K562 (cell line): ENCODE measurements around the gene PGAM2. TPM values are rescaled to one million over a fixed set of nuclear protein-coding genes. Genes with fewer than 3 reads are reported as not detected.

ENCODE experiments used
- ARHGAP35 ChIP-seq: fragments of 450-650 bp; IDR thresholded peaks from 2 replicates; pipeline ENCODE4 v1.6.1; 2018; ENCODE audit not compliant: partially characterized antibody
- BRF1 ChIP-seq: IDR thresholded peaks from 3 replicates; pipeline ENCODE4 v1.6.1; 2011; ENCODE audit warnings: borderline replicate concordance, mild to moderate bottlenecking; ENCODE audit not compliant: insufficient read length; ENCODE audit errors: extremely low read depth
- CAMTA2 ChIP-seq: fragments of 250-450 bp; sonication (Bioruptor Pico); conservative IDR thresholded peaks from 2 replicates; pipeline ENCODE4 v1.5.1; 2022
- CBFB ChIP-seq: sonication (generic); formaldehyde crosslinking; IDR thresholded peaks from 2 replicates; pipeline ENCODE4 v1.4.0; 2020; ENCODE audit warnings: mild to moderate bottlenecking, missing genetic modification reagents
- DIDO1 ChIP-seq: fragments of 450-650 bp; IDR thresholded peaks from 2 replicates; pipeline ENCODE4 v1.6.1; 2016; ENCODE audit warnings: low read depth, missing biosample characterization, missing genetic modification characterization
- HSF4 ChIP-seq: fragments of 250-450 bp; sonication (Bioruptor Pico); IDR thresholded peaks from 2 replicates; pipeline ENCODE4 v2.1.2; 2022; ENCODE audit warnings: mild to moderate bottlenecking, moderate library complexity, borderline replicate concordance
- POLR3G ChIP-seq: IDR thresholded peaks from 2 replicates; pipeline ENCODE4 v1.6.1; 2011; ENCODE audit not compliant: insufficient read length, insufficient replicate concordance; ENCODE audit errors: extremely low read depth
- PTRF ChIP-seq: fragments of 450-650 bp; IDR thresholded peaks from 2 replicates; pipeline ENCODE4 v1.6.1; 2016; ENCODE audit warnings: mild to moderate bottlenecking, missing genetic modification characterization, missing compliant biosample characterization
- RB1 ChIP-seq: fragments of 450-650 bp; IDR thresholded peaks from 2 replicates; pipeline ENCODE4 v1.6.1; 2017; ENCODE audit warnings: low read depth, mild to moderate bottlenecking
- SAP30 ChIP-seq: fragments of 200-600 bp; sonication (generic); IDR thresholded peaks from 2 replicates; pipeline ENCODE4 v1.6.1; 2012; ENCODE audit warnings: borderline replicate concordance, low read depth, mild to moderate bottlenecking, moderate library complexity, low read length, control low read depth, inconsistent platforms; ENCODE audit not compliant: insufficient read depth, poor library complexity, severe bottlenecking
- SP1 ChIP-seq: sonication (generic); formaldehyde crosslinking; IDR thresholded peaks from 2 replicates; pipeline ENCODE4 v1.8.1; 2022; ENCODE audit warnings: mild to moderate bottlenecking, missing genetic modification reagents
- SRSF7 ChIP-seq: fragments of 200-400 bp; formaldehyde crosslinking; optimal IDR thresholded peaks from 2 replicates; pipeline ENCODE3; 2017; ENCODE audit warnings: mild to moderate bottlenecking, low read depth, low read length
- TAF7 ChIP-seq: fragments of 450-650 bp; IDR thresholded peaks from 2 replicates; pipeline ENCODE4 v1.6.1; 2016; ENCODE audit warnings: missing genetic modification characterization, missing compliant biosample characterization
- ZNF263 ChIP-seq: sonication (generic); formaldehyde crosslinking; IDR thresholded peaks from 2 replicates; pipeline ENCODE4 v1.8.0; 2022; ENCODE audit warnings: mild to moderate bottlenecking, missing genetic modification reagents, borderline replicate concordance
- ZNF507 ChIP-seq: conservative IDR thresholded peaks from 2 replicates; pipeline ENCODE4 v1.6.1; 2017; ENCODE audit warnings: missing genetic modification characterization, missing compliant biosample characterization
- ZNF644 ChIP-seq: fragments of 200-800 bp; sonication (Bioruptor generic); IDR thresholded peaks from 2 replicates; pipeline ENCODE4 v1.6.1; 2016; ENCODE audit warnings: low read depth, missing genetic modification characterization, missing compliant biosample characterization
- ZNF696 ChIP-seq: fragments of 250-450 bp; sonication (Bioruptor Pico); conservative IDR thresholded peaks from 2 replicates; pipeline ENCODE4 v1.4.0; 2020; ENCODE audit warnings: mild to moderate bottlenecking, moderate library complexity
- polyA plus RNA-seq, 8 experiments: library from polyadenylated mRNA; depleted of rRNA in 4 of 8; stranded (reverse) in 5 of 8; unstranded in 3 of 8; fragments of >200 nt; fragmentation: Nextera tagmentation in 2 of 8; fragmentation: Illumina TruSeq in 1 of 8; extraction: Ambion mirVana in 2 of 8; extraction: Trizol in 1 of 8; gene quantifications; 2 replicates each; pipeline versions ENCODE4 v1.2.1 to v1.2.3, GENCODE V29; 2011 to 2014; ENCODE audit warnings: inconsistent platforms in 1 of 8, missing spikeins in 1 of 8
- total RNA-seq, 7 experiments: library from RNA; depleted of rRNA in 6 of 7; stranded (reverse); fragments of >200 nt in 6 of 7; fragmentation: Illumina TruSeq in 2 of 7; extraction: Trizol in 2 of 7; gene quantifications; 2 replicates each; pipeline versions ENCODE4 v1.2.1 to v1.2.3, GENCODE V29; 2011 to 2021; ENCODE audit warnings: low replicate concordance in 1 of 7
- TF ChIP-seq, protein P1 (sequence below): sonication (generic); formaldehyde crosslinking; IDR thresholded peaks from 2 replicates; pipeline ENCODE4 v1.8.0; 2023; ENCODE audit warnings: missing genetic modification reagents, mild to moderate bottlenecking, borderline replicate concordance
- TF ChIP-seq, protein P2 (sequence below): sonication (generic); formaldehyde crosslinking; IDR thresholded peaks from 2 replicates; pipeline ENCODE4 v1.8.0; 2023; ENCODE audit warnings: mild to moderate bottlenecking, missing genetic modification reagents

Gene PGAM2
- total and polyA plus RNA-seq, 9 of the 15 experiments (the other 6 are each of a cell fraction or from before 2014, with no cell fraction given), result not detected

DNA sequence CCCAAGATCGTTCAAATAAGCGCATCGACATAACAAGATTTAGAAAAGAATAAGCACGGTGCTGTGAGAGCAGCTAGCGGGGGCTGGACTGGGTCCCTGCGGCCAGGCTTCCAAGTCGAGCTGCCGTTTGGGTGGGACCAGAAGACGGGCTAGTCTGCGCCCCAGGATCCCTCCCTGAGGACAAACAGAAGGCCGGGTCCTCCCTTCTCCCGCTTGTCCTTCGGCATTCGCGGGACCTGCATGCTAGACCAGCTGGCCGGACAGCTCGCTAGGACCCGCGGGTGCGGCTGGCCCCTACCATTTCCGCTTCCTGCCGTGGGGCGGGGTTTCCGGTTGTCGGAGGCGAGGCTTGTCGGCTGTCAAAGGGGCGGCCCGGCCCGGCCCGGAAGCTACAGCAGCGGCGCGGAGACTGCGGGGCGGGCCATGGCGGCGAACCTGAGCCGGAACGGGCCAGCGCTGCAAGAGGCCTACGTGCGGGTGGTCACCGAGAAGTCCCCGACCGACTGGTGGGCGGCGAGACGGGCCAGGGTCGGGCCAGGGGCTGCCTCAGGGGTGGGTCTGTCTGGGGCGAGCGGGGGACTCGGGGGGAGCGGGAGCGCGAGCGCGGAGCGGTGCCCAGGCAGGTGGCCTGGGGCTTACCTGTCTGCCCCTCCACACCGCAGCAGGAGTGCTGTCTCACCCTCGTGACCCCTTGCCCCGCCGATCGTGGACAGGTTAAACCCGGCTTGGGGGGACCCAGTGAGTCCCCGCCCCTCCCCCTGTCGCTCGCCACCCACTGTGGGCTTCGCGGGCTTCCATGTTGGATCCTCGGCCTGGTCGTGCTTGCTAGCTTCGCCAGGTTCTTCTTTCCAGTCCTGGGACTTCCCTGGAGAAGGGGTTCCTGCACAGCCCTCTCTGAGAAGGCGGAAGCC, 20.8 kb downstream of the PGAM2 start, which contains the start of gene DBNL (continued):
- TF ChIP-seq, protein P1, sequence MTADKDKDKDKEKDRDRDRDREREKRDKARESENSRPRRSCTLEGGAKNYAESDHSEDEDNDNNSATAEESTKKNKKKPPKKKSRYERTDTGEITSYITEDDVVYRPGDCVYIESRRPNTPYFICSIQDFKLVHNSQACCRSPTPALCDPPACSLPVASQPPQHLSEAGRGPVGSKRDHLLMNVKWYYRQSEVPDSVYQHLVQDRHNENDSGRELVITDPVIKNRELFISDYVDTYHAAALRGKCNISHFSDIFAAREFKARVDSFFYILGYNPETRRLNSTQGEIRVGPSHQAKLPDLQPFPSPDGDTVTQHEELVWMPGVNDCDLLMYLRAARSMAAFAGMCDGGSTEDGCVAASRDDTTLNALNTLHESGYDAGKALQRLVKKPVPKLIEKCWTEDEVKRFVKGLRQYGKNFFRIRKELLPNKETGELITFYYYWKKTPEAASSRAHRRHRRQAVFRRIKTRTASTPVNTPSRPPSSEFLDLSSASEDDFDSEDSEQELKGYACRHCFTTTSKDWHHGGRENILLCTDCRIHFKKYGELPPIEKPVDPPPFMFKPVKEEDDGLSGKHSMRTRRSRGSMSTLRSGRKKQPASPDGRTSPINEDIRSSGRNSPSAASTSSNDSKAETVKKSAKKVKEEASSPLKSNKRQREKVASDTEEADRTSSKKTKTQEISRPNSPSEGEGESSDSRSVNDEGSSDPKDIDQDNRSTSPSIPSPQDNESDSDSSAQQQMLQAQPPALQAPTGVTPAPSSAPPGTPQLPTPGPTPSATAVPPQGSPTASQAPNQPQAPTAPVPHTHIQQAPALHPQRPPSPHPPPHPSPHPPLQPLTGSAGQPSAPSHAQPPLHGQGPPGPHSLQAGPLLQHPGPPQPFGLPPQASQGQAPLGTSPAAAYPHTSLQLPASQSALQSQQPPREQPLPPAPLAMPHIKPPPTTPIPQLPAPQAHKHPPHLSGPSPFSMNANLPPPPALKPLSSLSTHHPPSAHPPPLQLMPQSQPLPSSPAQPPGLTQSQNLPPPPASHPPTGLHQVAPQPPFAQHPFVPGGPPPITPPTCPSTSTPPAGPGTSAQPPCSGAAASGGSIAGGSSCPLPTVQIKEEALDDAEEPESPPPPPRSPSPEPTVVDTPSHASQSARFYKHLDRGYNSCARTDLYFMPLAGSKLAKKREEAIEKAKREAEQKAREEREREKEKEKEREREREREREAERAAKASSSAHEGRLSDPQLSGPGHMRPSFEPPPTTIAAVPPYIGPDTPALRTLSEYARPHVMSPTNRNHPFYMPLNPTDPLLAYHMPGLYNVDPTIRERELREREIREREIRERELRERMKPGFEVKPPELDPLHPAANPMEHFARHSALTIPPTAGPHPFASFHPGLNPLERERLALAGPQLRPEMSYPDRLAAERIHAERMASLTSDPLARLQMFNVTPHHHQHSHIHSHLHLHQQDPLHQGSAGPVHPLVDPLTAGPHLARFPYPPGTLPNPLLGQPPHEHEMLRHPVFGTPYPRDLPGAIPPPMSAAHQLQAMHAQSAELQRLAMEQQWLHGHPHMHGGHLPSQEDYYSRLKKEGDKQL (CRISPR knock-in tag), result no peak
- TF ChIP-seq ZNF644 (tag), result no peak
- TF ChIP-seq SP1 (CRISPR knock-in tag), result peak; percentile 78
- no peak for TF ChIP-seq TAF7 (tag)
- no peak for TF ChIP-seq PTRF
- peak; percentile 65; the same call in 1 of the 2 replicates for TF ChIP-seq CBFB (CRISPR knock-in tag)
- peak; percentile 66 for TF ChIP-seq RB1
- TF ChIP-seq POLR3G, result no peak
- TF ChIP-seq, protein P2, sequence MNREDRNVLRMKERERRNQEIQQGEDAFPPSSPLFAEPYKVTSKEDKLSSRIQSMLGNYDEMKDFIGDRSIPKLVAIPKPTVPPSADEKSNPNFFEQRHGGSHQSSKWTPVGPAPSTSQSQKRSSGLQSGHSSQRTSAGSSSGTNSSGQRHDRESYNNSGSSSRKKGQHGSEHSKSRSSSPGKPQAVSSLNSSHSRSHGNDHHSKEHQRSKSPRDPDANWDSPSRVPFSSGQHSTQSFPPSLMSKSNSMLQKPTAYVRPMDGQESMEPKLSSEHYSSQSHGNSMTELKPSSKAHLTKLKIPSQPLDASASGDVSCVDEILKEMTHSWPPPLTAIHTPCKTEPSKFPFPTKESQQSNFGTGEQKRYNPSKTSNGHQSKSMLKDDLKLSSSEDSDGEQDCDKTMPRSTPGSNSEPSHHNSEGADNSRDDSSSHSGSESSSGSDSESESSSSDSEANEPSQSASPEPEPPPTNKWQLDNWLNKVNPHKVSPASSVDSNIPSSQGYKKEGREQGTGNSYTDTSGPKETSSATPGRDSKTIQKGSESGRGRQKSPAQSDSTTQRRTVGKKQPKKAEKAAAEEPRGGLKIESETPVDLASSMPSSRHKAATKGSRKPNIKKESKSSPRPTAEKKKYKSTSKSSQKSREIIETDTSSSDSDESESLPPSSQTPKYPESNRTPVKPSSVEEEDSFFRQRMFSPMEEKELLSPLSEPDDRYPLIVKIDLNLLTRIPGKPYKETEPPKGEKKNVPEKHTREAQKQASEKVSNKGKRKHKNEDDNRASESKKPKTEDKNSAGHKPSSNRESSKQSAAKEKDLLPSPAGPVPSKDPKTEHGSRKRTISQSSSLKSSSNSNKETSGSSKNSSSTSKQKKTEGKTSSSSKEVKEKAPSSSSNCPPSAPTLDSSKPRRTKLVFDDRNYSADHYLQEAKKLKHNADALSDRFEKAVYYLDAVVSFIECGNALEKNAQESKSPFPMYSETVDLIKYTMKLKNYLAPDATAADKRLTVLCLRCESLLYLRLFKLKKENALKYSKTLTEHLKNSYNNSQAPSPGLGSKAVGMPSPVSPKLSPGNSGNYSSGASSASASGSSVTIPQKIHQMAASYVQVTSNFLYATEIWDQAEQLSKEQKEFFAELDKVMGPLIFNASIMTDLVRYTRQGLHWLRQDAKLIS (CRISPR knock-in tag), result no peak
- TF ChIP-seq ZNF263 (CRISPR knock-in tag), result peak; percentile 22; the same call in 1 of the 2 replicates
- TF ChIP-seq HSF4 (CRISPR knock-in tag), result no peak
- TF ChIP-seq SAP30, result peak; percentile 55
- TF ChIP-seq BRF1, result no peak
- peak; percentile 74 for TF ChIP-seq DIDO1
- TF ChIP-seq CAMTA2 (CRISPR knock-in tag), result no peak
- TF ChIP-seq ARHGAP35, result no peak
- no peak for TF ChIP-seq ZNF507 (tag)
- no peak for TF ChIP-seq ZNF696 (CRISPR knock-in tag)
- no peak for TF ChIP-seq SRSF7
